GM21576 (cell line): ENCODE measurements around the gene CENPA.
A peak's percentile ranks its signal among the peaks of the same experiment; 100 is the strongest.
"Not testable (repeated sequence)": the region's sequence is repeated elsewhere in the genome, so short reads cannot be mapped to it uniquely, and the experiment has no call there.

ENCODE experiments used
- ATAC-seq: cut with Tn5 transposase; IDR thresholded peaks from one replicate; pipeline ENCODE4 v1.9.1; 2021; ENCODE audit warnings: mild to moderate bottlenecking, moderate library complexity; ENCODE audit not compliant: unreplicated experiment

CENPA gene

DNA sequence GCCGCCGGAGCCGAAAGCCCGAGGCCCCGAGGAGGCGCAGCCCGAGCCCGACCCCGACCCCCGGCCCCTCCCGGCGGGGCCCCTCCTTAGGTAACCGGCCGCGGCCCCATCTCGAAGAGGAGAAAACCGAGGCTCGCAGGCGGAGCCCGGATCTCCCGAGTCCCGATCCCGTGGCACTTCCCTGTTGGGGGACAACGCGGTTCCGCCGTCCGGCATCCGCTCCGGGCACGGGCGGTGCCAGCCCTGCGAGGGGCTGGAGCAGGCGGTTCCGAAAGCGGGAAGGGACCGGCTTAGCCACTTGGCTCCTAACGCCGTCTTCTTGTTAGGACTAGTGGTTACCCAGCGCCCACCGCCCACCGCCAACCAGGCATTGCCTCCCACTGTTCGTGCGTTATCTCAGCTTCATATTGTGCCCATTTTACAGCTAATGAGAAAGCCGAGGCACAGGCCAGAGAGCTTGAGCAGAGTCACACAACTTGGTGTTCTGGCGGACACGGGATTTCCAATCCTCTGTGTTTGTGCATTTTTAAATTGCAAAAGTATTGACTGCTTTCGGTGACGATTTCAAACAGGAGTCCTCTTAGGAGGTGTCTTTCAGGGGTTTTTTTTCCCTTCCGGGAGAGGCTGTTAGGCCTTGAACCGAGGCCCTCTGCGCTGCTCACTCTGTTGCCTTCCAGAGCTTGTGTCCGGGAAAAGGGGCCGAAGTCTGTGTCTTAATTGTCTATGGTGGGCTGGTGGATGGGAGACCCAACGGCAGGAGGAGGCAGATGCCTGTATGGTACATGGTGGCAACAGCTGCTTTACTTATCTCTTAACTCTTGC lies 562 bp downstream of the CENPA start:
- peak; percentile 21 for ATAC-seq

DNA sequence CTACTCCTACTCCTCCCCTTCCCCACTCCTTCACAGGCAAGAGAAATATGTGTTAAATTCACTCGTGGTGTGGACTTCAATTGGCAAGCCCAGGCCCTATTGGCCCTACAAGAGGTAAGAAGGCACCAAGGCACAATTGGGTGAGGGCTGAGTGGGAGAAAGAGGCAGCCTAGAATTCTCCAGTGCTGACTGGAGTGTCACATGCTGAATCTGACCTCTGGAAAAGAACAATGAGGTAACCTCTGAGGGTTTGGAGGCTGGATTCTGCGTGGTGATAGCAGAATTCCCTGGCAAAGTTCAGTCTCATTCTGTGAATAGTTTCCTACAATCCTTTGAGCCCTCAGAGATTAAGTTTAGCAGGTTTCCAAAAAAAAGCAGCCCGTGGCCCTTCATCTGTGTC lies 6.9 kb downstream of the CENPA start:
- ATAC-seq: no peak

DNA sequence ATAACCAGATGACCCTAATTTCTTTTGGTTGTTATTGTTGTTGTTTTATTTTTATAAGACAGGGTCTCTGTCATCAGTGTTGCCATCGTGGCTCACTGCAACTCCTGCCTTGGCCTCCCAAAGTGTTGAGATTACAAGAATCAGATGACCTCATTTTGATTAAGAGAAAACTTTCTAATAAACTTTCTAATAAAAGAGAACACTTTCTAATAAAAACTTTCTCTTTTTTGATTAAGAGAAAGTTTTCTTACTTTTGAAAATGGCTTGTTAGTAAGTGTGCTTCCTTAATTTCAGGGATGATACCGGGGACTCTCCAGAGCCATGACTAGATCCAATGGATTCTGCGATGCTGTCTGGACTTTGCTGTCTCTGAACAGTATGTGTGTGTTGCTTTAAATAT lies 7.7 kb downstream of the CENPA start:
- no peak for ATAC-seq

DNA sequence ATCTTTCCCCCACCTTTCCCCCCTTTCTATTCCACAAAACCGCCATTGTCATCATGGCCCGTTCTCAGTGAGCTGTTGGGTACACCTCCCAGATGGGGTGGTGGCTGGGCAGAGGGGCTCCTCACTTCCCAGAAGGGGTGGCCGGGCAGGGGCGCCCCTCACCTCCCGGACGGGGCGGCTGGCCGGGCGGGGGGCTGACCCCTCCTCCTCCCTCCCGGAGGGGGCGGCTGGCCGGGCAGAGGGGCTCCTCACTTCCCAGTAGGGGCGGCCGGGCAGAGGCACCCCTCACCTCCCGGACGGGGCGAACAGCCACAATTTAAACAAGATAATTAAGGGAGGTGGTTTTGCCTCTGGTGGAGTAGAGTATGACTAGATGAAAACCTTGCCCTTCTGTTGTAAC lies 9.3 kb downstream of the CENPA start:
- not testable (repeated sequence) for ATAC-seq

DNA sequence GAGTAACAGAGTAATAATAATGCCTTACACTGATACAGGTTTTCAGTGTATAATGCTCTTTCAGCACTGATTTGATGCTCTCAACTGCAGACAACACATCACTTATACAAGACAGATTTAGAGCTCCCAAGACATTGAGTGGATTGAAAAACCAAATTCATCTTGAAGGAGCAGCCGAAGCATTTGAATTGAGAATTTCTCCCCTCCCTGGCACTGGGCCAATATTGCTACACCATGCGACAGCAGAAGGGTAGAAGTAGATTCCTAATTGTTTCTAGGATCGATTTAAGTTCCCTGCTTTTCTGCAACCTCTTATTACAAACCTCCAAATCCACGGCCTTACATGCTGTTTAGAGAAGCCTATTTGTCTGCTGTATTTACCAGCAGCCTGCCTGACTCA lies 15.5 kb downstream of the CENPA start:
- ATAC-seq: no peak

DNA sequence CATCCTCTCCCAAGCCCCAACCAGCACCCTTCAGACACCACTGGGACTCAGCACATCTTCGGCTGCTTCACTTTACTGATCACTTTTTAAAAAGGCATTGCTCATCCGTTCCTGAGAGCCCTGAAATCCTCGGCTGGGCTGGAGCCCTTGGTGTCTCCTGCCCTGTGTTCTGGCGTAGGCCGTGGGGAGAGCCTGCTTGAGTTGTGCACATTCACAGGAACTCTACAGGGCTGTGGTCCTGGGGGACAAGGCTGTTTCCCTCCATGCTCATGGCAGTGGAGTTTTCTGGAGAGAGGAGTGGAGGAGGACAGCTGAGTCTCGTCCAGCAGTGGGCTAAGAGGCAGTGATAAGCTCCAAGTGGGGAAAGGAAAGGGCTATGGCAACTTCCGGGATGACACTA lies 15.9 kb downstream of the CENPA start:
- ATAC-seq: no peak

- no peak for ATAC-seq
Measured at GRCh38 chr2:26805241-26805676, 19.4 kb downstream of the CENPA start.

DNA sequence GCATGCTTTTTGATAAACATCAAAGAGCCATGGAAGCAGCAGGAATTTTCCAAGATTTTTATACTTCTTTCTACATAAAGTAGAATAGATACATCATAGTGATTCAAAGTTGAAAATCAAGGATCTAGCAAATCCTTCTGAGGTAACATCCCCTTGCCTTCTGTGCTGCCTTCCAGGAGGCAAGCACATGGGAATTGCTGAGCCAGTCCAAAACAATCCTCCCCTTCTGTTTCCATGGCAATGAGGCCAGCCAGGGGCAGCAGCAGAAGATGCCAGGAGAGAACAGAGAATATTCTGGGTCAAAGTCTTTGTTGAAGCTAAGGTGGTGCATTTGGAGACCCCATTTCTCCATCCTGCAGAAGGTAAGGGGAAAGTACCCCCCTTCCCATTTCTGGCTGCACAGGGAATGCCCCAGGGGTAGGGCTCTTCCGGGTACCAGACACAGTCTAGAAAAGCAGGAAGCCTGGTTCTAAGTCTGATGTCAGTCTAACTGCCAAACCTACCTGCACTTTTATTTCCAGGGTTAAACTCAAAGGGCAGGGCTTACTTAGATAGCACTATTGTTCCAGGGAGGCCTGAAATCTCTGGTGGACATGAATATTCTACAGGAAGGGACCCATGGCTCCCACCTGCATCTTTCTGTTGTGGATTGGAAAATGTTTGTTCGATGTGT lies 22.1 kb downstream of the CENPA start:
- no peak for ATAC-seq

- no peak for ATAC-seq
Measured at GRCh38 chr2:26809211-26809610, 23.4 kb downstream of the CENPA start.

DNA sequence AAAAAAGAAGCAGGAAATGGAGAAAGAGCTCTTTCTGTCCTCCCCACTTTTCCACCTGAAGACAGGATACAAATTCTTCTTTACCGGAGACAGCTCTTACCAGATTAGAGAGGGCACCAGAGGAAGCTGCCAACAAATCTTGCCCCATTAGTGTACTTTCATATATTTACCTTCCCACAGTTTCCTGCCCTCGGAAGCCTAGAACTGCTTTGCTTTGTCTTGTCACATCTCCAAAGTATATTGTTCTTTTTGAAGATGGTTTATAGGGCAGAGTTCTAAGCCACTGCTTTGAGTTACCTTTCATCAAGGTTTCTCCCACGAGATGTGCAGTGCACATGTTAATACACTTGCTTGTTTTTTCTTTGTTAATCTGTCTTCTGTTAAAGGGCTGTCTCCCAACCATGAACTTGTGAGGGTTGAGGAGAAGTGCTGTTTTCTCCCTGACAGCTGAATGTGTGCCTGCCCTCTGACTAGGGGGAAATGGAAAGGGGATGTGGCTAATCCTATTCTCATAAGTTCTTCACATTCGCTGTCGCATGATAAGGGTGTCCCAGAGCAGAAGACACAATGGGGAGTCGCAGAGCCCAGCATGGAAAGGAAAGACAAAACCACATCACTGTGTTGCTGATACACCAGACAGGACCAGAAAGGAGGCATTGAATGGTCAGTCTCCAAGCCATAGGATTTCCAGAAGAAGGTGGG lies 24.2 kb downstream of the CENPA start:
- no peak for ATAC-seq

DNA sequence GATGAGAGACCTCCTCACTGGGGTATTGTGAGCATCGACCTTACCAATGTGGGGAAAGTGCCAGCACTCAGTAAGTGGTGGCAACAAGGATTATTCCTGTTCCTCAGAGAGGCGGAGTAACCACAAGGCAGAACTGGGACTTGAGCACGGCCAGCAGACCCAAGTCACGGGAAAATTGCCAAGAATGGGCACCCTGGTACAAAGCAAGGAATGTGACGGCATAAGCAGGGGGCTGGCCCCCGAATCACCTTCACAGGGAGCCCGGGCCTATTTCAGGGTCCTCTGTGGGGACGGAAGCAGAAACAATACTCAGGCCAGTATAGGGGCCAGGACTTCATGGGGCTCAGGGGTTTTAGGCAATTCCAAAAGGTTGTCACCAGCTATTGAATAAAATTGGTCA lies 25.4 kb downstream of the CENPA start:
- no peak for ATAC-seq

GRCh38 chr2:26811791-26812694 lies 26.2 kb downstream of the CENPA start:
- no peak for ATAC-seq

DNA sequence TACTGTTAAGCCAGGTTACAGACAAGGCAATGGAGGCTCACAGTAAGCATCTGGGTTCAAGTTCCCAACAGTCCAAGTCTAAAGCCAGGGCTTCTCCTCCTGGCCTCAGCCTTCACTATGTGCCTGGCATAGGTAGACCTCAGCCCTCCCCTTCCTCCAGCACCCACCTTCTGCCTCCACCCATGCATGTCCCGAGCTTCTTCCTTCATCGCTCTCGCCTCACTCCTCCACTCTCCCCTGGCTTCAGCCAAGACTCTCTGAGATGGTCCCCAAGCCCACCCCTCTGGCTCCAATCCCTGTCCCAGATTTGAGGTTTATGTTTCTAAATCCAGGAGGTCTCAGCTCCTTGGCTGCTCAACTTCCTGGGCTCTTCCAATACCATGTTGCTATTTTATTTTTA lies 26.9 kb downstream of the CENPA start:
- no peak for ATAC-seq

DNA sequence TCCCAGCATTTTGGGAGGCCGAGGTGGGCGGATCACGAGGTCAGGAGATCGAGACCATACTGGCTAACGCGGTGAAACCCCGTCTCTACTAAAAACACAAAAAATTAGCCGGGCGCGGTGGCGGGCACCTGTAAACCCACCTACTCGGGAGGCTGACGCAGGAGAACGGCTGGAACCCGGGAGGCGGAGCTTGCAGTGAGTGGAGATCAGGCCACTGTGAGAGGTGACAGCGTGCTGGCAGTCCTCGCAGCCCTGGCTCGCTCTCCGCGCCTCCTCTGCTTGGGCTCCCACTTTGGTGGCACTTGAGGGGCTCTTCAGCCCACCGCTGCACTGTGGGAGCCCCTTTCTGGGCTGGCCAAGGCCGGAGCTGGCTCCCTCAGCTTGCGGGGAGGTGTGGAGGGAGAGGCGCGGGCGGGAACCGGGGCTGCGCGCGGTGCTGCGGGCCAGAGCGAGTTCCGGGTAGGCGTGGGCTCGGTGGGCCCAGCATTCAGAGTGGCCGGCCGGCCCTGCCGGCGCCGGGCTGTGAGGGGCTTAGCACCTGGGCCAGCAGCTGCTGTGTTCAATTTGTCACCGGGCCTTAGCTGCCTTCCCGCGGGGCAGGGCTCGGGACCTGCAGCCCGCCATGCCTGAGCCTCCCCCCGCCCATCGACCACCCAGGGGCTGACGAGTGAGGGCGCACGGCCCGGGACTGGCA lies 28.4 kb downstream of the CENPA start:
- not testable (repeated sequence) for ATAC-seq

DNA sequence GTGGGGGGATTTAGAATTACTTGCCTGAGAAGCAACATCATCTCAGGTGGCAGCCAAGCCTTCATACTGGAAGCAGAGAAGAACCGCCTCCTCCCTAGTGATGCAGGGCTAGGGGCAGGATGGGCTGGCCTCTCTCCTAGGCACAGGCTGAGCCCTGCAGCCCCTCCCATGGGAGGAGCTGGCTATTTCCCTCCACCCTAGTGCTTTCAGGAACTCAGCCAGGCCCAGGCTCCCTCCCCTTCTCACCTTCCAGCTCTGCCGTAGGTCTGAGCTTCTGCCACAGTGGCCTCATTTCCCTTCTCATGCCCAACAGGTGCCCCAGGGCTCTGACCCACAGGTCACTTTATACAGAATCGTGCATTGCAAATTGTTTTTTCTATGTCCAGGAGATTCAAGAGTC lies 31.0 kb downstream of the CENPA start:
- no peak for ATAC-seq

DNA sequence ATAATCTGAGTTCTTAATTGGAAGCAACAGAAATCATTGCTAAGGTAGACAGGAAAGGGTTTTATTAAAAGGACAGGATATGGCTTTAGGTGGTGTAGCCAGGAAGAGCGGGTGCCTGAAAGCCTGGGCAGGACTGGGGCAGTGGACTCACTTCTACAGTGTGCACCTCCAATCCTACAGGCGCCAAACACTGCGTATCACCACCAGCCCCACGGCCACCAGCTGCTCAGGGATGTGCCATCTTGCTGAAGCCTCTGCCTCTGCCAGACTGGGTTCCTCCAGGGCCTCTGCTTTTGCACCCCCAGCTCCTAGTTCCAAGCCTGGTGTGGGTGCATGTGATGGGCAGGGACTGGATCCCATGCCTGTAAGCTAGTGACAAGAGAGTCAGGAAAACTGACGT lies 32.4 kb downstream of the CENPA start:
- ATAC-seq: no peak

DNA sequence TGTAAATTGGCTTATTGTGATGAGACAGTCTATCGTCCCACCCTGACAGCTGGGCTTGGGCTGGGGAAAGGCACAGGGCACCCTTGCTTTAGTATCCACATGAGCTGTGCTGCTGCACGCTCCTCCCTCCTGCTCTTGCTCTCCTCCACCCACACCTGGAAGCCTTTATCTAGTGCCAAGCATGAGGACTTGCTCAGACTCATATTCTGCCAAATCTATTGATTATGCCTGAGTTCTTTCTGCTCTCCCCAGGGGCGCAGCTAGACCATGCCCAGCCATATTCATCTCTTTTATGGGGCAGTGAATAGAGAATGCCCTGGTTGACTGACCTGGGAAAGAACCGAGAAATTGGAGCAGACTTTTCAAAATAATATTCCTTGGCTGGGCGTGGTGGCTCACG lies 33.1 kb downstream of the CENPA start:
- ATAC-seq: no peak

GRCh38 chr2:26820932-26821331 lies 35.1 kb downstream of the CENPA start:
- no peak for ATAC-seq

- no peak for ATAC-seq
Measured at GRCh38 chr2:26822877-26823276, 37.0 kb downstream of the CENPA start.
